HepG2 (cell line): ENCODE results near the gene EIF2AK2. TPM values are rescaled to one million over a fixed set of nuclear protein-coding genes. Genes with fewer than 3 reads are reported as not detected.

ENCODE experiments used
- ERF ChIP-seq: IDR thresholded peaks from 2 replicates; pipeline ENCODE4 v1.6.1; 2018; ENCODE audit warnings: missing biosample characterization, missing genetic modification reagents
- HDAC2 ChIP-seq: sonication (generic); formaldehyde crosslinking; IDR thresholded peaks from 2 replicates; pipeline ENCODE4 v1.4.0; 2020; ENCODE audit warnings: missing genetic modification reagents
- HNF1B ChIP-seq: sonication (generic); formaldehyde crosslinking; IDR thresholded peaks from 2 replicates; pipeline ENCODE4 v1.5.1; 2020; ENCODE audit warnings: mild to moderate bottlenecking, moderate library complexity, missing genetic modification reagents
- ISL2 ChIP-seq: sonication (generic); formaldehyde crosslinking; IDR thresholded peaks from 2 replicates; pipeline ENCODE4 v1.5.0; 2020; ENCODE audit warnings: missing genetic modification reagents
- KDM3A ChIP-seq: IDR thresholded peaks from 2 replicates; pipeline ENCODE4 v1.6.1; 2018; ENCODE audit warnings: low read depth, missing compliant biosample characterization
- MEIS1 ChIP-seq: sonication (generic); formaldehyde crosslinking; IDR thresholded peaks from 2 replicates; pipeline ENCODE4 v1.9.0; 2021; ENCODE audit warnings: mild to moderate bottlenecking, missing genetic modification reagents, moderate library complexity, borderline replicate concordance
- PRDM4 ChIP-seq: sonication (generic); formaldehyde crosslinking; IDR thresholded peaks from 2 replicates; pipeline ENCODE4 v1.9.0; 2021; ENCODE audit warnings: missing genetic modification reagents, borderline replicate concordance
- REL ChIP-seq: sonication (generic); formaldehyde crosslinking; conservative IDR thresholded peaks from 2 replicates; pipeline ENCODE4 v1.8.0; 2022; ENCODE audit warnings: mild to moderate bottlenecking, missing genetic modification reagents, moderate library complexity
- THAP11 ChIP-seq: IDR thresholded peaks from 2 replicates; pipeline ENCODE4 v1.6.1; 2016; ENCODE audit warnings: missing biosample characterization, missing genetic modification reagents
- TOE1 ChIP-seq: sonication (generic); formaldehyde crosslinking; IDR thresholded peaks from 2 replicates; pipeline ENCODE4 v1.4.0; 2020; ENCODE audit warnings: mild to moderate bottlenecking, missing genetic modification reagents
- ZMYM4 ChIP-seq: sonication (generic); formaldehyde crosslinking; IDR thresholded peaks from 2 replicates; pipeline ENCODE4 v1.8.1; 2023; ENCODE audit warnings: mild to moderate bottlenecking, missing genetic modification reagents
- ZNF235 ChIP-seq: sonication (generic); formaldehyde crosslinking; IDR thresholded peaks from 2 replicates; pipeline ENCODE4 v1.8.1; 2023; ENCODE audit warnings: mild to moderate bottlenecking, missing genetic modification reagents, borderline replicate concordance
- ZNF3 ChIP-seq: IDR thresholded peaks from 2 replicates; pipeline ENCODE4 v1.7.0; 2017; ENCODE audit warnings: inconsistent platforms
- ZNF33A ChIP-seq: sonication (generic); formaldehyde crosslinking; IDR thresholded peaks from 2 replicates; pipeline ENCODE4 v1.5.1; 2020; ENCODE audit warnings: missing genetic modification reagents, mild to moderate bottlenecking, moderate library complexity, borderline replicate concordance
- ZNF441 ChIP-seq: sonication (generic); formaldehyde crosslinking; IDR thresholded peaks from 2 replicates; pipeline ENCODE4 v1.7.0; 2021; ENCODE audit warnings: missing genetic modification reagents, borderline replicate concordance
- ZNF704 ChIP-seq: sonication (generic); formaldehyde crosslinking; IDR thresholded peaks from 2 replicates; pipeline ENCODE4 v1.8.1; 2023; ENCODE audit warnings: mild to moderate bottlenecking, inconsistent platforms, moderate library complexity, missing genetic modification reagents, borderline replicate concordance
- ZNF713 ChIP-seq: sonication (generic); formaldehyde crosslinking; IDR thresholded peaks from 2 replicates; pipeline ENCODE4 v1.4.0; 2020; ENCODE audit warnings: mild to moderate bottlenecking, missing genetic modification reagents
- polyA plus RNA-seq, 8 experiments: library from polyadenylated mRNA; depleted of rRNA in 3 of 8; stranded (reverse) in 7 of 8; unstranded in 1 of 8; fragments of >200 nt; fragmentation: Illumina TruSeq in 4 of 8; extraction: Trizol in 4 of 8; gene quantifications; 2 replicates each; pipeline versions ENCODE4 v1.2.1 to v1.2.3, GENCODE V29; 2011 to 2016; ENCODE audit warnings: low read depth in 4 of 8, missing spikeins in 1 of 8, mixed read lengths in 1 of 8; ENCODE audit not compliant: insufficient read depth in 1 of 8
- total RNA-seq, 5 experiments: library from RNA; depleted of rRNA; stranded (reverse); fragments of >200 nt; fragmentation: Illumina TruSeq; extraction: Trizol; gene quantifications; 2 replicates each; pipeline ENCODE4 v1.2.3, GENCODE V29; 2016; ENCODE audit warnings: low read depth in 1 of 5
- TF ChIP-seq, protein P1 (sequence below): sonication (generic); formaldehyde crosslinking; IDR thresholded peaks from 2 replicates; pipeline ENCODE4; 2020; ENCODE audit warnings: missing genetic modification reagents, mild to moderate bottlenecking, borderline replicate concordance
- TF ChIP-seq, protein P2 (sequence below): sonication (generic); formaldehyde crosslinking; IDR thresholded peaks from 2 replicates; pipeline ENCODE4 v1.8.0; 2022; ENCODE audit warnings: low read depth, missing genetic modification reagents

EIF2AK2 gene
- total and polyA plus RNA-seq, 2 of the 13 experiments (the other 11 are each of a cell fraction or from before 2014, with no cell fraction given) = 10.2 to 26.1 TPM

- TF ChIP-seq ZNF33A (no peak), THAP11 (CRISPR knock-in tag) (no peak), ERF (CRISPR knock-in tag) (peak; percentile 55), ZNF441 (CRISPR knock-in tag) (peak; percentile 80), PRDM4 (CRISPR knock-in tag) (no peak), TOE1 (CRISPR knock-in tag) (no peak), HDAC2 (peak; percentile 23; the same call in 1 of the 2 replicates), ZNF704 (peak; percentile 28; the same call in 1 of the 2 replicates), REL (CRISPR knock-in tag) (0 out of 2 replicates have a peak, but pooled peaks have one; percentile 58), KDM3A (peak; percentile 54; the same call in 1 of the 2 replicates), ISL2 (CRISPR knock-in tag) (peak; percentile 24; the same call in 1 of the 2 replicates), HNF1B (CRISPR knock-in tag) (peak; percentile 41), ZMYM4 (CRISPR knock-in tag) (0 out of 2 replicates have a peak, but pooled peaks have one; percentile 42), ZNF3 (CRISPR knock-in tag) (no peak), MEIS1 (CRISPR knock-in tag) (no peak), ZNF713 (CRISPR knock-in tag) (no peak), ZNF235 (CRISPR knock-in tag) (no peak)
- TF ChIP-seq, protein P1, sequence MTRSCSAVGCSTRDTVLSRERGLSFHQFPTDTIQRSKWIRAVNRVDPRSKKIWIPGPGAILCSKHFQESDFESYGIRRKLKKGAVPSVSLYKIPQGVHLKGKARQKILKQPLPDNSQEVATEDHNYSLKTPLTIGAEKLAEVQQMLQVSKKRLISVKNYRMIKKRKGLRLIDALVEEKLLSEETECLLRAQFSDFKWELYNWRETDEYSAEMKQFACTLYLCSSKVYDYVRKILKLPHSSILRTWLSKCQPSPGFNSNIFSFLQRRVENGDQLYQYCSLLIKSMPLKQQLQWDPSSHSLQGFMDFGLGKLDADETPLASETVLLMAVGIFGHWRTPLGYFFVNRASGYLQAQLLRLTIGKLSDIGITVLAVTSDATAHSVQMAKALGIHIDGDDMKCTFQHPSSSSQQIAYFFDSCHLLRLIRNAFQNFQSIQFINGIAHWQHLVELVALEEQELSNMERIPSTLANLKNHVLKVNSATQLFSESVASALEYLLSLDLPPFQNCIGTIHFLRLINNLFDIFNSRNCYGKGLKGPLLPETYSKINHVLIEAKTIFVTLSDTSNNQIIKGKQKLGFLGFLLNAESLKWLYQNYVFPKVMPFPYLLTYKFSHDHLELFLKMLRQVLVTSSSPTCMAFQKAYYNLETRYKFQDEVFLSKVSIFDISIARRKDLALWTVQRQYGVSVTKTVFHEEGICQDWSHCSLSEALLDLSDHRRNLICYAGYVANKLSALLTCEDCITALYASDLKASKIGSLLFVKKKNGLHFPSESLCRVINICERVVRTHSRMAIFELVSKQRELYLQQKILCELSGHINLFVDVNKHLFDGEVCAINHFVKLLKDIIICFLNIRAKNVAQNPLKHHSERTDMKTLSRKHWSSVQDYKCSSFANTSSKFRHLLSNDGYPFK = peak; percentile 31; the same call in 1 of the 2 replicates
- TF ChIP-seq, protein P2, sequence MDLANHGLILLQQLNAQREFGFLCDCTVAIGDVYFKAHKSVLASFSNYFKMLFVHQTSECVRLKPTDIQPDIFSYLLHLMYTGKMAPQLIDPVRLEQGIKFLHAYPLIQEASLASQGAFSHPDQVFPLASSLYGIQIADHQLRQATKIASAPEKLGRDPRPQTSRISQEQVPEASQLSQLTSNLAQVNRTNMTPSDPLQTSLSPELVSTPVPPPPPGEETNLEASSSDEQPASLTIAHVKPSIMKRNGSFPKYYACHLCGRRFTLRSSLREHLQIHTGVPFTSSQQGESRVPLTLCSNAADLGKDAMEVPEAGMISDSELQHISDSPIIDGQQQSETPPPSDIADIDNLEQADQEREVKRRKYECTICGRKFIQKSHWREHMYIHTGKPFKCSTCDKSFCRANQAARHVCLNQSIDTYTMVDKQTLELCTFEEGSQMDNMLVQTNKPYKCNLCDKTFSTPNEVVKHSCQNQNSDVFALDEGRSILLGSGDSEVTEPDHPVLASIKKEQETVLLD = peak; percentile 72
Observed at GRCh38 chr2:37156857-37157714, at the start of gene EIF2AK2 (continued).
